Dermis blood vessel endothelial cell (primary cell): ENCODE data around the gene RALGAPA1. TPM values are rescaled to one million over a fixed set of nuclear protein-coding genes. Genes with fewer than 3 reads are reported as not detected.
"Not testable (repeated sequence)": the region's sequence is repeated elsewhere in the genome, so short reads cannot be mapped to it uniquely, and the experiment has no call there.

Experiments
- DNase-seq: peaks from one replicate; pipeline ENCODE4 v3.0.0; 2010
- total RNA-seq: library from RNA; depleted of rRNA; stranded (reverse); fragments of >200 nt; gene quantifications from 2 replicates; pipeline ENCODE4 v1.2.3, GENCODE V29; 2014

RALGAPA1 gene
- total RNA-seq, result 24.6 and 44.1 TPM in 2 replicates

- DNase-seq, result peak; percentile 99
These were observed at the start of gene RALGAPA1 for GRCh38 chr14:35808638-35809563. TSS of gene RALGAPA1 (minus strand) at chr14:35809295. CDS start at chr14:35808835, 460 bp downstream.

GRCh38 chr14:35858521-35859209 lies 49.6 kb upstream of the RALGAPA1 start:
- no peak for DNase-seq

GRCh38 chr14:35855876-35856481 lies 46.9 kb upstream of the RALGAPA1 start:
- DNase-seq, result no peak

- no peak for DNase-seq
These were observed 45.7 kb upstream of the RALGAPA1 start for GRCh38 chr14:35854696-35855270.

DNA sequence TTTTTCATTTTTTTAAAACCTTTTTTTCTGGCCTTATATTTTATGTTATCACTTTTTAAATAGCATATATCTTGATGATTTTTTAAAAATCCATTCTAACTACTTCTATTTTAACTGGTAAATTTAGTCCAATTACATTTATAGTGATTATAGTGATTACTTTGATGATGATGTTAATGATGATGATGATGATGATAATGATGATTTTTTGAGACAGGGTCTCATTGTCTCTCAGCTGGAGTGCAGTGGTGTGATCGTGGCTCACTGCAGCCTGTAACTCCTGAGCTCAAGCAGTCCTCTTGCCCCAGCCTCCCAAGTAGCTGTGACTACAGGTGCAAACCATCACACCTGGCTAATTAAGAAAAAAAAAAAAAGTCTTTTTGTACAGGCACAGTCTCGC lies 44.1 kb upstream of the RALGAPA1 start:
- DNase-seq, result no peak

DNA sequence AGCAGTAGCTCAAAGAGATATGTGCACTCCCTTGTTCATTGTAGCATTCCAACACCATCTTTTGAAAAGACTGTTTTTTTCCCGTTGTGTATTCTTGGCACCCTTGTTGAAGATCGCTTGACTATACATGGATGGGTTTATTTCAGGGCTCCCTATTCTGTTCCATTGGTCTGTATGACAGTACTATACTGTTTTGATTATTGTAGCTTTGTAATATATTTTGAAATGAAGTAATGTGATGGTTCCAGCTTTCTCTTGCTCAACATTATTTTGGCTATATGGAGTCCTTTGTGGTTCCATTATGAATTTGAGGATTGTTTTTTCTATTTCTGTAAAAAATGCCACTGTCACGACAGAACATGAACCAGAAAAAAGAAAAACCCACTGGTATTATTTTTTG lies 42.7 kb upstream of the RALGAPA1 start:
- no peak for DNase-seq

- DNase-seq, result no peak
These were observed 40.0 kb upstream of the RALGAPA1 start for GRCh38 chr14:35849122-35849521.

- DNase-seq, result peak; percentile 53
These were observed 38.5 kb upstream of the RALGAPA1 start for GRCh38 chr14:35847636-35848035.

DNA sequence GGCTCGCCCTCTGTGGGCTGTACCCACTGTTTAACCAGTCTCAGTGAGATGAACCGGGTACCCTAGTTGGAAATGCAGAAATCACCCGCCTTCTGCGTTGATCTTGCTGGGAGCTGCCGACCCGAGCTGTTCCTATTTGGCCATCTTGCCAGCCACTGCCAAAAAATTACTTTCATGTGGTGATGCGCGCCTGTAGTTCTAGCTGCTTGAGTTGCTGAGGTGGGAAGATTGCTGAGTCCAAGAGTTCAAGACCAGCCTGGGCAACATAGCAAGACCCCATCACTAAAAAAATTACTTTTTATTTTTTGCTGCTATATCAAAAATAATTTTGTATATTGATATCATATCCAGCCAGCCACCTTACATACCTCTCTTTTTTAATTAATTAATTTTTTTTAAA lies 35.4 kb upstream of the RALGAPA1 start:
- no peak for DNase-seq

GRCh38 chr14:35842245-35842644 lies 33.1 kb upstream of the RALGAPA1 start:
- not testable (repeated sequence) for DNase-seq

DNA sequence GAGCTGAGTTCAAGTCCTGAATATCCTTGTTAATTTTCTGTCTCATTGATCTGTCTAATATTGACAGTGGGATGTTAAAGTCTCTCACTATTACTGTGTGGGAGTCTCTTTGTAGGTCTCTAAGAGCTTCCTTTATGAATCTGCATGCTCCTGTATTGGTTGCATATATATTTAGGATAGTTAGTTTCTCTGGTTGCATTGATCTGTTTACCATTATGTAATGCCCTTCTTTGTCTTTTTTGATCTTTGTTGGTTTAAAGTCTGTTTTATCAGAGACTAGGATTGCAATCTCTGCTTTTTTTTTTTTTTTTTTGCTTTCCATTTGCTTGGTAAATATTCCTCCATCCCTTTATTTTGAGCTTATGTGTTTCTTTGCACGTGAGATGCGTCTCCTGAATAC lies 32.6 kb upstream of the RALGAPA1 start:
- DNase-seq, result not testable (repeated sequence)

DNA sequence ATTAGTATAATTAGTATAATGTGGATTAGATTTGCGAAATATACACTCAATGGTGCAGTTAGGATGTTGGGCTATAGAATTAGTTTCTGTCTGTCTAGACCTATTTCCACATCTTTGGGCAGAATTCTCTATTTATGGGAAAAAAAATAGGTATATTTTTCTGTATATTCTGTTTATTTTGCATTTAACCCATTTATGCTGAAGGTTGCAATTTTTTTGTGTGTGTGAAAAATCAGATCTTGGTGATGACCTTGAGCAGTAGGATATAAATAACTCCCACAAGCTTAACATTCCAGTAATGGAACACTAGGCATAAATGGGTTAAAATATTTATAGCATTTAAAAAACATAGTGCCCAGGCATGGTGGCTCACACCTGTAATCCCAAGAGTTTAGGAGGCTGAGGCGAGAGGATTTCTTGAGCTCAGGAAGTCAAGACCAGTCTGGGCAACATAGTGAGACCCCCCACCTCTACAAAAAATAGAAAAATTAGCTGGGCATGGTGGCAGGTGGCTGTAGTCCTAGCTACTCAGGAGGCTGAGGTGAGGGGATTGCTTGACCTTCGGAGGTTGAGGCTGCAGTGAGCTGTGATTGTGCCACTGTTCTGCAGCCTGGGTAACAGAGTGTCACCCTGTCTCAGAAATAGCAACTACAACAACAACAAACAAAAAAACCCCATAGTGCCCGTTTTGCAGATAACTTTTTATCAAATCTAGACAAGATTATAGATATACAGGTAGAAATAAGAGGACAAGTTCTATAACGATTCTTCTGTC lies 26.3 kb upstream of the RALGAPA1 start:
- DNase-seq, result no peak

- DNase-seq, result no peak
These were observed 20.4 kb upstream of the RALGAPA1 start for GRCh38 chr14:35829449-35829848.

DNA sequence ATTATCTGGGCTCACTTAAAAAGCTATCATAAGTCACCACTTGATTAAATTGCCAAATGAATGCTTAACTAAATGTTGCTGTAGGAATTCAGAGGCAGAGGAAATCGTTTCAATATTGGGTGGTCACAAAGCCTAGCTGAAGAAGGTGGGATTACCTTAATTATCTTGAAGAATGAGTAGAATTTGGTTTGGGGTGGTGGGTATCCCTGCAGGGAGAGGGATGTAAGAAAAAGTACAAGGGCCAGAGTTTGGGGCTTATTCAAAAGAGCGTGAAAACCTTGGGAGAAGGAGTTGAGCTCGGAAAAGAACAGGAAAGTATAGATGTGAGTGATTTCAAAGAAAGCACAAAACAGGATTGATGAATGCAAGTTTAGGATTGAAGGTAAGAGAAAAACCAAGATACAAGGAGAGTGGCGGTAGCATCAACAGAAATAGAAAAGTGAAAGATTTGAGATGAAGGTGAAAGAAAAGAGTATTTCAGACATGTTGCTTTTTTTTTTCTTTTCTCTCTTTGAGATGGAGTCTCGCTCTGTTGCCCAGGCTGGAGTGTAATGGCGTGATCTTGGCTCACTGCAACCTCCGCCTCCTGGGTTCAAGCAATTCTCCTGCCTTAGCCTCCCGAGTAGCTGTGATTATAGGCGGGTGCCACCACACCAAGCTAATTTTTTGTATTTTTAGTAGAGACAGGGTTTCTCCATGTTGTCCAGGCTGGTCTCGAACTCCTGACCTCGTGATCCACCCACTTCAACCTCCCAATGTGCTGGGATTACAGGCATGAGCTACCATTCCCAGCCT lies 18.8 kb upstream of the RALGAPA1 start:
- DNase-seq, result no peak

- DNase-seq, result no peak
These were observed 17.9 kb upstream of the RALGAPA1 start for GRCh38 chr14:35826952-35827416.

DNA sequence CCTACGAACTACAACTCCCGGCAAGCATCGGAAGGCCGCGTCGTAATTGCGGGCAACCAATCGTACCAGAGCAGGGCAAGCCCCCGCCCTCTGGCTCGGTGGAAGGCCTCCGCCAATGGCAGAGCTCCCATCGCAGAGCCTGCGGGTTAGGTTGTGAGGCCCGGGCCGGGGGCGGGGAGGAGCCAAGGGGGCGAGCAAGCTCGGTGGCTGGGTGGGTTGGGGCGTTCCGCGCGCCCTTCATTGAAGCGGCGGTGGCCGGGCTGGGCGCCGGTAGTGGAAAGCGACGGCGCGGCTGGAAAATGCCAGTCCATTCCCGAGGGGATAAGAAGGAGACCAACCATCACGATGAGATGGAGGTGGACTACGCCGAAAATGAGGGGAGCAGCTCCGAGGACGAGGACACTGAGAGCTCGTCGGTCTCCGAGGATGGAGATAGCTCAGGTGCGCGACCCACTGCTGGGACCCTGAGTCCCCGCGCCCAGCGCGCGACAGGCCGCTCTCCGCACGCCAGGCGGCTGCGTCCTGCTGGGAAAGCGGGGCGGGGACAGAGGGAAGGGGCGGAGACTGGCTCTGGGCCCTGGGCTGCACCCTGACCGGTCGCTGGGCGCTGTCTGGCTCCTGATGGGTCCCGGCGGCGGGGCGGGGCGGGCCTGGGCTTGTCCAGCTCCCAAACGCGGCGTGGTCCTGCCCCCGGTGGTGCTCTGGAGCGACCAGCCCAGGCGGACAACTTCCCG lies 17.3 kb upstream of the RALGAPA1 start, which contains the start of gene BRMS1L:
Gene BRMS1L, plus strand, starts transcription at position 121 of the 734 bp plus-strand sequence. Its CDS starts 179 bp downstream, at position 300.
- peak; percentile 99 for DNase-seq

DNA sequence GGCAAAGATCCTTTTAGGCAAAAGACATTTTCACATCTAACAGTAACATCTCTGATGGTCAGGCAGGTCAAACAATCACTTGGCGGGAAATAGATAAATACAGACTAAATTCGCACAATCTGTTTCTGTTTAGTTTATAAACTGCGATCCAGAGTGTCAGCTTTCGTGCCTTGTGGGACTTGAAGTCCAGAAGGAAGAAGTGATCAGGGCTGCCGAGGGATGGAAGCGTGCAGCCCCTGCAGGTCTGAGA lies 16.8 kb upstream of the RALGAPA1 start:
- DNase-seq, result no peak

DNA sequence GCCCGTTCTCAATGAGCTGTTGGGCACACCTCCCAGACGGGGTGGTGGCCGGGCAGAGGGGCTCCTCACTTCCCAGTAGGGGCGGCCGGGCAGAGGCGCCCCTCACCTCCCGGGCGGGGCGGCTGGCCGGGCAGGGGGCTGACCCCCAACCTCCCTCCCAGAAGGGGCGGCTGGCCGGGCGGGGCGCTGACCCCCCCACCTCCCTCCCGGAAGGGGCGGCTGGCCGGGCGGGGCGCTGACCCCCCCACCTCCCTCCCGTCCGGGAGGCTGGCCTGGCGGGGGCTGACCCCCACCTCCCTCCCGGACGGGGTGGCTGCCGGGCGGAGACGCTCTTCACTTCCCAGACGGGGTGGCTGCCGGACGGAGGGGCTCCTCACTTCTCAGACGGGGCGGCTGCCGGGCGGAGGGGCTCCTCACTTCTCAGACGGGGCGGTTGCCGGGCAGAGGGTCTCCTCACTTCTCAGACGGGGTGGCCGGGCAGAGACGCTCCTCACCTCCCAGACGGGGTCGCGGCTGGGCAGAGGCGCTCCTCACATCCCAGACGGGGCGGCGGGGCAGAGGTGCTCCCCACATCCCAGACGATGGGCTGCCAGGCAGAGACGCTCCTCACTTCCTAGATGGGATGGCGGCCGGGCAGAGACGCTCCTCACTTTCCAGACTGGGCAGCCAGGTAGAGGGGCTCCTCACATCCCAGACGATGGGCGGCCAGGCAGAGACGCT lies 15.5 kb upstream of the RALGAPA1 start:
- not testable (repeated sequence) for DNase-seq

GRCh38 chr14:35822501-35822900 lies 13.4 kb upstream of the RALGAPA1 start:
- DNase-seq, result no peak
